GM12872 (cell line): ENCODE measurements around the gene PLA2G5.

Experiments used
- TF ChIP-seq, protein P1 (sequence below): IDR thresholded peaks from 3 replicates; pipeline ENCODE4 v1.5.1; 2011; ENCODE audit warnings: low read depth, mild to moderate bottlenecking, low read length, moderate library complexity; ENCODE audit not compliant: insufficient read depth

The PLA2G5 gene

DNA sequence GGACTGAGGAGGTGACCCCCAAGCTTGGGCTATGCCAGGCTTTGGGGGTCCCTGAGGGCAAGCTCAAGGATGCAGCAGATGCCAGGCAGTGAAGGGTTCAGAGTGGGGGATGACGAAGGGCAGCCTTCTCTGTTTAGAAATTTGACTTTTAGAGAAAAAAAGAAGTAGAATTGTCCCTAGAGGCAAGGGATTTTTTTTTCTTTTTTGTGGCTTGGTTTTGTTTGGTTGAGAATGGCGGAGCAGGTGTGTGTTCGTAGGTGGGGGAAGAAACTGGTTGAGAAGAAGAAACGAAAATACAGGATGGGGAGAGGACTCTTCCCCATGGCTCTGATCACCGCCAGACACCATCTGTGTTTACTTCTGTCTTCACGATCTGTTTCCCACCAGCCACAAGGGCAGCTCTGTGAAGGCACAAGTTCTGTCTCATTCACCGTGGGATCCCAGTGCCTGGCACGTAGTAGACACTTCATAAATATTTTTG, 8.2 kb downstream of the PLA2G5 start:
- TF ChIP-seq, protein P1, sequence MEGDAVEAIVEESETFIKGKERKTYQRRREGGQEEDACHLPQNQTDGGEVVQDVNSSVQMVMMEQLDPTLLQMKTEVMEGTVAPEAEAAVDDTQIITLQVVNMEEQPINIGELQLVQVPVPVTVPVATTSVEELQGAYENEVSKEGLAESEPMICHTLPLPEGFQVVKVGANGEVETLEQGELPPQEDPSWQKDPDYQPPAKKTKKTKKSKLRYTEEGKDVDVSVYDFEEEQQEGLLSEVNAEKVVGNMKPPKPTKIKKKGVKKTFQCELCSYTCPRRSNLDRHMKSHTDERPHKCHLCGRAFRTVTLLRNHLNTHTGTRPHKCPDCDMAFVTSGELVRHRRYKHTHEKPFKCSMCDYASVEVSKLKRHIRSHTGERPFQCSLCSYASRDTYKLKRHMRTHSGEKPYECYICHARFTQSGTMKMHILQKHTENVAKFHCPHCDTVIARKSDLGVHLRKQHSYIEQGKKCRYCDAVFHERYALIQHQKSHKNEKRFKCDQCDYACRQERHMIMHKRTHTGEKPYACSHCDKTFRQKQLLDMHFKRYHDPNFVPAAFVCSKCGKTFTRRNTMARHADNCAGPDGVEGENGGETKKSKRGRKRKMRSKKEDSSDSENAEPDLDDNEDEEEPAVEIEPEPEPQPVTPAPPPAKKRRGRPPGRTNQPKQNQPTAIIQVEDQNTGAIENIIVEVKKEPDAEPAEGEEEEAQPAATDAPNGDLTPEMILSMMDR: no peak

DNA sequence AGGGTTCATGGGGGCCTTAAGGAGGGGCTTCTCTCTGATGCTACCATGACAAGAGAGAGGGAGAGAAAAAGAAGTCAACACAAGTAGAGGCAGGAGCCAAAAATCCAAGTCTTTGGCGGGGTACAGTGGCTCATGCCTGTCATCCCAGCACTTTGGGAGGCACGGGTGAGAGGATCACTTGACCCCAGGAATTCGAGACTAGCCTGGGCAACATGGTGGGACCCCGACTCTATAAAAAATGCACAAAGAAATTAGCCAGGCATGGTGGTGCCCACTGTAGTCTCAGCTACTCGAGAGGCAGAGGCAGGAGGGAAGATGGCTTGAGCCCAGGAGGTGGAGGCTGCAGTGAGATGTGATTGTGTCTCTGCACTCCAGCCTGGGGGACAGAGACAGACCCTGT, 8.7 kb downstream of the PLA2G5 start:
- TF ChIP-seq, protein P1: no peak

DNA sequence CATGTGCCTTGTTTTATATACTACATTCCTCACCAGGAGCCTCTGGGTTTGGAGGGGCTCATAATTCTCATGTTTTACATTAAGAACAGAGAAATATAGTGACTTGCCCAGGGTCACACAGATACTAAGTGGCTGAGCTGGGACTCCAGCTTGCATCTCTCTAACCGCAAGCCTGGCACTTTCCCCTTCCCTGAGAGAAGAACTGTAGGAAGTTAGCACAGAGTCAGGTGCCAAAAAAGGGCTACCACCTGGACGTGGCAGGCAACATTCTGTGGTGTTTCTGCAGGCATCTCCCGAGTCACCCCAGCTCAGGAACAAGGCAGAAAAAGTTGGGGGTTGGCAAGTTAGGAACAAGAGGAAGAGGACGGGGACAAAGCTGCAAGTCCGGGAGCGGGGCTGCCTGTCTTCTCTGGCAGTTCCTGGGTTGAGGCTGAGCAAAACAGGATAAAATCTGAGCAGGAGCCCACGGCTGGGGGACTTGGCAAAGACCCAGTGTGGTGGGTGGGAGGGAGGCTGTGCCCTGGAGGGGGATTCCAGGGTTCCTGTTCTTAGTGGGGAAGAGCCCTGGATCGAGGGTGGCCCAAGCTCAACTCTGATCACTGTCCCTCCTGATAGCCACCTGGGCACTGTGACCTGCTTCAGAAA, 9.8 kb downstream of the PLA2G5 start:
- TF ChIP-seq, protein P1: no peak

DNA sequence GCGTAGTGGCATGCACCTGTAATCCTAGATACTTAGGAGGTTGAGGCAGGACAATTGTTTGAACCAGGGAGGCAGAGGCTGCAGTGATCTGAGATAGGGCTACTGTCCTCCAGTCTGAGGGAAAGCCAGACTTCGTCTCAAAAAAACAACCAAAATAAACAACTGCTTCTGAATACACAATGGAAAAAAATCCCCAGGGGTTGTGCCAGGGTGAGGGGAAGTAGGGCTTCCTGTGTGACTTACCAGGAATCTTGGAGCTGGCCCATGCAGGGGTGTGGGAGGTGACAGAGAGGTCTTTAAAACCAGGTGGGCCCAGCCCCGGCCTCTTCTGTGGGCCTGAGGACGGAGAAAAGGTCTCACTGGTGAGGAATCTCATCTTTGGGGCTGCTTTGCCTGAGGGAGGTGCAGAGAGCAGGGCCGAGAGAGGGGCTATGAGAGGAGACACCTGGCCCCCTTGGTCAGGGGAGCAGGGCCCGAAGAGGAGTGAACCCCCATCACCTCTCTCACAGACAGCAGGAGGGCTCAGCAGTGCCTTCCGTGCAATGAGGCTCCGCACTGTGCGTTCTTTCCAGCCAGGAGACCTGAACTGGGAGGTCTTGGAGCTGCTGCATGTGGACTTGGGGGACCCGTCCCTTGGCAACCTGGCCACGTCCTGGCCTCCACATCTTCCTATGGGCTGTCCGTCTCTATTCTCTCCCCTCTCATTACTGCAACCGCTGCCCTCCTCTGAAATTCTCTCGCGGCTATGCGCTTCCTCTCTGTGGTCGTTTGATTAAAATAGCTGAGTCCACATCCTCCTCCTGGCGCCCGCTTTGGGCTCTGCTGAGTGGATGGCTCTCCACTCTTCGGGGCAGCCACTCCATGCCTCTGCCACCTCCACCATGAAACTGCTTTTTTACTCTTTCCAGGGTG, 10.7 kb downstream of the PLA2G5 start:
- TF ChIP-seq, protein P1: peak; percentile 9; the same call in 1 of the 3 replicates

DNA sequence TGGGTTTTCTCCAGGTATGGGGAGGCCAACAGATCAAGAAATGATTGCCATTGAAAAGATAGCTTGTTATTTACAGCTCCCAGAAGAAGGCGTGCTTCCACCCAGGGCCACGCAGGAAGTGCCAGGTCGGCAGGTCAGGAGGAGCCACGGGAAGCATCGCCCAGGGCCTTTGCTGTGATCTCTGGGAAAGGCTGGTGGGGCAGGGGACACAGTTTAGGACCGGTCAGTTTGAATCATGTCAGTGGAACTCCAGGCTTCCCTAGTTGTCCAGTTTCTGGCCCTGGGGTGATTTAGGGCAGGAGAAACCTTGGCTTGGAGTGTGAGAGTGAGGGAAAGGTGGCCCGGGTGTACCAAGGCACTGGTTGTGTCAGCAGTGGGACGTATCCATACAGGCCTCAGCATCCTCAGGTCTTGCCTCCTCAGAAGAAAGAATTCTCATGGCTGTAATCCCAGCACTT, 11.4 kb downstream of the PLA2G5 start:
- TF ChIP-seq, protein P1: no peak

DNA sequence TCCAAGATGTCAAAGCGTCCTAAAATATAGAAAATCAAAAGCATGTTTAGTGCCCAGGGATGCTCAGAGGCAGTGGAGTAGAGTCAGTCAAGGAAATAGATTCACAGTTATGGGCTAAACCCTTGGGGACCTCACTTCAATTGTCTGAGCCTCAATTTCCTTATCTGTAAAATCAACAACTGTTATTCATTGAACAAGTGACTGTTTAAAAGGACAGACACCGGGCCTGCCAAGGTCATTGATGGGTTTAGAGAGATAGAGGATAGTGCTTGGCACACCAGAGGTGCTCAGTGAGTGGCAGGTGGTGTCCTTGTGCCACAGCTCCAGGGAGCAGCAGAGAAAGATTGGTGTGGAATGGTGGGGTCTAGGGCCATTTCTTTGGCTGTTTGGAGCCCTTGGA, 12.8 kb downstream of the PLA2G5 start:
- TF ChIP-seq, protein P1: no peak

DNA sequence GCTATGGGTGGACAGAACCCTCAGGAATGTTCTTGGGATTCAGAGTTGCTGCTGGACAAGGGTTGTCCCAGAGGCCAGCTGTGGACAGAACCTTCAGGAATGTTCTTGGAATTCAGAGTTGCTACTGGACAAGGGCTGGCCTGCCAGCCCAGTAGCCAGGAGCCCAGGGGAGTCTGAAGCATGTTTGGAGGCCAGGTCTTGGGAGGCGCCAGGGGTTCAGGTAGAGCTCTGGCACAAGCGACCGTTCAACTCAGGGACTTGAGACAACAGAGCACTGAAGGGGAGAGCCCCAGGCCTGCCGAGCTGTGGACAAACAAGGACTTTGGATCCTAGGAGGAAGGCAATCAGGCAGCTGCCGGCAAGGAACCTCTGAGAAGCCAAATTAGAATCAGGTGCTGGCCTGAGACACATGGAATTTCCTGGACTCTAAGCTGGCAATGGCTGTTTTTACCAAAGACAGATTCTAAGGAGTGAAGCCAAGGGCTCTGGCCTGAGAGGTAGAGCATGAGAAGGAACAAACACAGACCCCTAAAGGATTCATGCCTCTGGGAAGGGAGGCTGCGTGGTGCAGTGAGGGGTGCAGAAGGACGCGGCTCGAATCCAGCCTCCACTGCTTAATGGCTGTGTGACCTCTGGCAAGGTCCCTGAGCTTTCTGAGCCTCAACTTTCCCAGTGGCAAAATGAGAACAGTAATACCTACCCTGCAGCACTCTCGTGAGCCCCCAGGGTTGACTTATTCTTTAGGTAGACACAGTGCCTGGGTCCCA, 13.4 kb downstream of the PLA2G5 start:
- TF ChIP-seq, protein P1: no peak
